ENCODE data around the gene C1orf185. TPM values are rescaled to one million over a fixed set of nuclear protein-coding genes. Genes with fewer than 3 reads are reported as not detected.
"Not testable (repeated sequence)": the region's sequence is repeated elsewhere in the genome, so short reads cannot be mapped to it uniquely, and the experiment has no call there.

The C1orf185 gene
- total RNA-seq, 1 donor from 2014 or later, result not detected

DNA sequence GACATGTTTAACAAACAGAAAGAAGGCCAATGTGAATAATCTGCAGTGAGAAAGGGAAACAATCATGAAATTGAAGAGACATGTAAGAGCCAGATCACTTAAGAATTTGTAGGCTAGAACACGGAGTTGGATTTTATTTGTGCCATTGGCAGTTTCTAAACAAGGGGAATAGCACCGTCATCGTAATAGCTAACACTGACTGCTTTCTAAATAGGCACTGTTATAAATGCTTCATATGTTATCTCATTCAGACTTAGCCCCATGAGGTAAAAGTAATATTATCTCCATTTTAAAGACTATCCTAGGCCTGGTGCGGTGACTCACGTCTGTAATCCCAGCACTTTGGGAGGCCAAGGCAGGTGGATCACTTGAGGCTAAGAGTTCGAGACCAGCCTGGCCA, 12.1 kb downstream of the C1orf185 start:
- H3K4me1 ChIP-seq, result no peaks in the 10 kb centered on the region

DNA sequence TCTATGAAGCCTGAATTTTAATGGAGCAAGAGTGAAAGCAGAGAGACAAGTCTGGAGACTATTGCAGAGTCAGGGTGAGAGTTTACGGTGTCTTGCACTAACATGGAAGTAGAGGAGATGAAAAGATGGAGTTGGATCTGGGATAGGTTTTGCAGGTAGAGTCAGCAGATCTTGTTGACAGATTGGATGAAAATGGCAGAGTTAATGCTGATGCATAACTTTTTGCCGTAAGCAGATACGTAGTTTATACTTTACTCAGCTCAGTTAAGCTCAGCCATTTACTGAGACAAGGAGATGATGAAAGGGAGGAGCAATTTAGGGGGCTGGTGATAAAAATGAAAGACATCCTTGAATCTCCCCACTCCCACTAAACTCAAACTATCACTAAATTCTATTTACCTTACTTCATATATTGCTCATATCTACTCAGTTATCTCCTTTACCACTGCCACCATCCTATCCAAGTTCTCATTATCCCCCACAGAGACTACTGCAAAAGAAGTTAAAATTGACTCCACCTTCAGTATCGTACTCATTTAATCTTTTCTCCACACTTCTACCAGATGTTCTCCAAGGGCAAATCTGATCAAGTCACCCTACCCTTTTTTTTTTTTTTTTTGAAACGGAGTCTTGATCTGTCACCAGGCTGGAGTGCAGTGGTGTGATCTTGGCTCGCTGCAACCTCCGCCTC, 13.8 kb downstream of the C1orf185 start:
- no peaks in the 10 kb centered on the region for H3K36me3 ChIP-seq
- no peak overlapping the region for H3K4me3 ChIP-seq
- H3K9me3 ChIP-seq (replicated peaks), result no peaks in the 10 kb centered on the region
- H3K27me3 ChIP-seq (ENCODE audit: low read depth), result peaks cover 36% of the 10 kb centered on the region
- intact Hi-C loops (cut with micrococcal nuclease), result no loop called here
- TF ChIP-seq, protein P1, sequence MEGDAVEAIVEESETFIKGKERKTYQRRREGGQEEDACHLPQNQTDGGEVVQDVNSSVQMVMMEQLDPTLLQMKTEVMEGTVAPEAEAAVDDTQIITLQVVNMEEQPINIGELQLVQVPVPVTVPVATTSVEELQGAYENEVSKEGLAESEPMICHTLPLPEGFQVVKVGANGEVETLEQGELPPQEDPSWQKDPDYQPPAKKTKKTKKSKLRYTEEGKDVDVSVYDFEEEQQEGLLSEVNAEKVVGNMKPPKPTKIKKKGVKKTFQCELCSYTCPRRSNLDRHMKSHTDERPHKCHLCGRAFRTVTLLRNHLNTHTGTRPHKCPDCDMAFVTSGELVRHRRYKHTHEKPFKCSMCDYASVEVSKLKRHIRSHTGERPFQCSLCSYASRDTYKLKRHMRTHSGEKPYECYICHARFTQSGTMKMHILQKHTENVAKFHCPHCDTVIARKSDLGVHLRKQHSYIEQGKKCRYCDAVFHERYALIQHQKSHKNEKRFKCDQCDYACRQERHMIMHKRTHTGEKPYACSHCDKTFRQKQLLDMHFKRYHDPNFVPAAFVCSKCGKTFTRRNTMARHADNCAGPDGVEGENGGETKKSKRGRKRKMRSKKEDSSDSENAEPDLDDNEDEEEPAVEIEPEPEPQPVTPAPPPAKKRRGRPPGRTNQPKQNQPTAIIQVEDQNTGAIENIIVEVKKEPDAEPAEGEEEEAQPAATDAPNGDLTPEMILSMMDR (IDR thresholded peaks at IDR 0.05; ENCODE audit: borderline replicate concordance), result no peak
- H3K27ac ChIP-seq (replicated peaks), result no peak overlapping the region
- no peaks in the 10 kb centered on the region for H3K4me1 ChIP-seq
- DNase-seq, result no peak

More for the DNA sequence above, 12.1 kb downstream of the C1orf185 start:
- intact Hi-C loops (cut with micrococcal nuclease), result no loop called here
- DNase-seq, result no peak
- H3K4me3 ChIP-seq, result no peak overlapping the region
- no peaks in the 10 kb centered on the region for H3K36me3 ChIP-seq
- H3K9me3 ChIP-seq (replicated peaks), result peaks cover 7% of the 10 kb centered on the region
- H3K27ac ChIP-seq (replicated peaks), result no peak overlapping the region
- H3K27me3 ChIP-seq (ENCODE audit: low read depth), result peaks cover 42% of the 10 kb centered on the region
- TF ChIP-seq, protein P1 (IDR thresholded peaks at IDR 0.05; ENCODE audit: borderline replicate concordance), result no peak

DNA sequence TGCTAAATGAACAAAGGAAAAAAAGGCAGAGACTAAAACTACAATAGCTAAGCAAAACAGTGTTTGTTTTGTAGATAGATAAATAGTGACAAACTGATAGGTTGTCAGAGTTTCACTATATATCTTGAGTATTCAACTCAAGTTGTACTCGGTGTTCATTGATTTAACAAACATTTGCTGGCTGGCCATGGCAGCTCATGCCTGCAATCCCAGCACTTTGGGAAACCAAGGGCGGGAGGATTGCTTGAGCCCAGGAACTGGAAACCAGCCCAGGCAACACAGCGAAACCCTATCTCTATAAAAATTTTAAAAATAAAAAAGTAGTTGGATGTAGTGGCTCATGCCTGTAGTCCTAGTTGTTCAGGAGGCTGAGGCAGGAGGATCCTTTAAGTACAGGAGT, 17.3 kb downstream of the C1orf185 start:
- intact Hi-C loops (cut with micrococcal nuclease), result no loop called here
- Histone ChIP-seq H3K9me3 (replicated peaks) (peaks cover 7% of the 10 kb centered on the region), H3K4me1 (no peaks in the 10 kb centered on the region), H3K27ac (replicated peaks) (no peak overlapping the region), H3K36me3 (no peaks in the 10 kb centered on the region), H3K27me3 (ENCODE audit: low read depth) (peaks cover 14% of the 10 kb centered on the region), H3K4me3 (no peak overlapping the region)
- TF ChIP-seq, protein P1 (IDR thresholded peaks at IDR 0.05; ENCODE audit: borderline replicate concordance), result no peak
- DNase-seq, result no peak

DNA sequence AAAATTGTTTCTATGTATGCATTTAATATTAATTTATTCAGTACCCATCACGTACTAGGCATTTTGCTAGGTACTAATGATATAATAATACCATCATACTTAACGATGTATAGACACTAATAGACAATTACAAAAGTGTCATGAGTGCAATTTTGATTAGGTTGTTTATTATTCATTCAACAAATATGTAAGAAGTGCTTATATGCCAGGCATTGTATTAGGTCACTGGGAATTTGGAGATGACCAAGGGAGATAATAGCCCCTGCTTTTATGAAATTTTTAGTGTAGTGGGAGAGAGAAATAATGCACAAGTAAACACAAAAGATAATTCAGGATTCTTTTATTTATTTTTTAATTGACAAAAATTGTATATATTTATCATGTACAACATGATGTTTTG, 18.6 kb downstream of the C1orf185 start:
- H3K27ac ChIP-seq (replicated peaks), result no peak overlapping the region
- no peak overlapping the region for H3K4me3 ChIP-seq
- H3K9me3 ChIP-seq (replicated peaks), result peaks cover 7% of the 10 kb centered on the region
- H3K36me3 ChIP-seq, result no peaks in the 10 kb centered on the region
- TF ChIP-seq, protein P1 (IDR thresholded peaks at IDR 0.05; ENCODE audit: borderline replicate concordance), result no peak
- no peak for DNase-seq
- H3K27me3 ChIP-seq (ENCODE audit: low read depth), result peaks cover 14% of the 10 kb centered on the region
- no peaks in the 10 kb centered on the region for H3K4me1 ChIP-seq
- intact Hi-C loops (cut with micrococcal nuclease), result no loop called here

DNA sequence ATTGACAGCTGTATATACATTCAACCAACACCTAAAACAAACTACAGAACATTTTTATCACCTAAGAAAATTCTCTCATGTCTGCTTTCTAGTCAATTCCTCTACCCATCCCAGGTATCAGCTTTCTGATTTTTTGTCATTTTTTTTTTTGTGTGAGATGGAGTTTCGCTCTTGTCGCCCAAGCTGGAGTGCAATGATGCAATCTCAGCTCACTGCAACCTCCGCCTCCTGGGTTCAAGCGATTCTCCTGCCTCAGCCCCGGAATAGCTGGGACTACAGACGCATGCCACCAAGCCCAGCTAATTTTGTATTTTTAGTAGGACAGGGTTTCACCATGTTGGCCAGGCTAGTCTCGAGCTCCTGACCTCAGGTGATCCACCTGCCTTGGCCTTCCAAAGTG, 25.1 kb downstream of the C1orf185 start:
- not testable (repeated sequence) for DNase-seq

DNA sequence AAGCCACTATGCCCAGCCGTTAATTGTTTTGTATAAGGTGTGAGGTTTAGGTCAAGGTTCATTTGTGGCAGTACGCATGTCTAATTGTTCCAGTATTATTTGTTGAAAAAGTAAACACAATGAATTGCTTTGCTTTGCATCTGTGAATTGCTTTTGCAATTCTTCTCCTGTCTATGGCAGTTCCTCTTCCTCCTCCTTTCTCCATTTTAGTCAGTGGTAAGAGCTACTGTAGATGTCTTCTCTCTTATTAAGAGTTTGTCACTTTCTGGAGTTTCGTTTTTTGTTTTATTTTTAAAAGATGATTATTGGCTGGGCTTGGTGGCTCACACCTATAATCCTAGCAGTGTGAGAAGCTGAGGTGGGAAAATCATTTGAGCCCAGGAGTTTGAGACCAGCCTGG, 29.2 kb downstream of the C1orf185 start:
- DNase-seq, result no peak
- no peaks in the 10 kb centered on the region for H3K36me3 ChIP-seq
- peaks cover 34% of the 10 kb centered on the region for H3K9me3 ChIP-seq (replicated peaks)
- H3K27me3 ChIP-seq (ENCODE audit: low read depth), result peaks cover 7% of the 10 kb centered on the region
- H3K27ac ChIP-seq (replicated peaks), result no peak overlapping the region
- TF ChIP-seq, protein P1 (IDR thresholded peaks at IDR 0.05; ENCODE audit: borderline replicate concordance), result no peak
- H3K4me1 ChIP-seq, result no peaks in the 10 kb centered on the region
- intact Hi-C loops (cut with micrococcal nuclease), result no loop called here
- H3K4me3 ChIP-seq, result no peak overlapping the region

More for the DNA sequence above, 25.1 kb downstream of the C1orf185 start:
- peaks cover 10% of the 10 kb centered on the region for H3K27me3 ChIP-seq (ENCODE audit: low read depth)
- peaks cover 12% of the 10 kb centered on the region for H3K9me3 ChIP-seq (replicated peaks)
- H3K4me3 ChIP-seq; H3K27ac ChIP-seq (replicated peaks); H3K36me3 ChIP-seq; H3K4me1 ChIP-seq; intact Hi-C loops (cut with micrococcal nuclease): not testable (repeated sequence)
